IMR-90 (cell line): ENCODE measurements around the gene TTC28. TPM values are rescaled to one million over a fixed set of nuclear protein-coding genes. Genes with fewer than 3 reads are reported as not detected.

ENCODE experiments used
- ATAC-seq: fragments of 200-7000 bp; cut with Tn5 transposase; 2 replicates; pipeline ENCODE4 v1.9.1; 2020; ENCODE audit warnings: low read depth, mild to moderate bottlenecking, moderate library complexity
- BruUV-seq: library from RNA; stranded (reverse); fragments of 400-500 nt; replicated peaks from 2 replicates; lab custom pipeline; 2021; lab: Mats Ljungman, UMichigan
- CTCF ChIA-PET: fragments of 300-600 bp; formaldehyde crosslinking; extraction: SDS; loops from one replicate; lab custom pipeline; 2021; ENCODE audit warnings: antibody characterized with exemption; lab: Yijun Ruan, JAX
- POLR2A ChIA-PET: fragments of 300-600 bp; sonication (Branson Sonifier 250); formaldehyde crosslinking; loops from one replicate; lab custom pipeline; 2022; ENCODE audit warnings: antibody characterized with exemption; ENCODE audit not compliant: unreplicated experiment; lab: Charles Lee
- DNase-seq: peaks from one replicate; pipeline ENCODE4 v3.0.0; 2013
- H2AFZ ChIP-seq: replicated peaks from 2 replicates; pipeline ENCODE3; 2013; ENCODE audit warnings: low read length, mild to moderate bottlenecking; ENCODE audit not compliant: poor library complexity
- H2AK5ac ChIP-seq: 2 replicates; pipeline ENCODE4 v1.6.1; 2013; ENCODE audit warnings: low read depth, low read length, inconsistent platforms
- H2AK9ac ChIP-seq: replicated peaks from 2 replicates; pipeline ENCODE3; 2013; ENCODE audit warnings: mild to moderate bottlenecking, low read depth, low read length, moderate library complexity; ENCODE audit not compliant: poor library complexity
- H2BK120ac ChIP-seq: 2 replicates; pipeline ENCODE4 v1.6.1; 2013; ENCODE audit warnings: low read depth, low read length, inconsistent platforms
- H2BK15ac ChIP-seq: 3 replicates; pipeline ENCODE4 v1.6.1; 2013; ENCODE audit warnings: low read depth, low read length, inconsistent platforms
- H2BK20ac ChIP-seq: 2 replicates; pipeline ENCODE4 v1.6.1; 2013; ENCODE audit warnings: low read depth, mild to moderate bottlenecking, inconsistent platforms, low read length, moderate library complexity
- H2BK5ac ChIP-seq: 2 replicates; pipeline ENCODE4 v1.6.1; 2013; ENCODE audit warnings: mild to moderate bottlenecking, low read depth, low read length, inconsistent platforms; ENCODE audit not compliant: poor library complexity, severe bottlenecking
- H3K14ac ChIP-seq: replicated peaks from 2 replicates; pipeline ENCODE4 v1.6.1; 2013; ENCODE audit warnings: low read depth, low read length, inconsistent platforms
- H3K18ac ChIP-seq: 2 replicates; pipeline ENCODE4 v1.6.1; 2013; ENCODE audit warnings: low read depth, low read length, control low read depth
- H3K23ac ChIP-seq: 2 replicates; pipeline ENCODE4 v1.6.1; 2013; ENCODE audit warnings: low read depth, low read length, inconsistent platforms
- H3K27ac ChIP-seq: 2 replicates; pipeline ENCODE4 v1.5.1; 2013; ENCODE audit warnings: mild to moderate bottlenecking, control low read depth, low read length; ENCODE audit not compliant: insufficient read depth
- H3K27me3 ChIP-seq: 2 replicates; pipeline ENCODE4 v1.6.1; 2013; ENCODE audit warnings: low read length; ENCODE audit not compliant: control insufficient read depth, insufficient read depth
- H3K36me3 ChIP-seq: 2 replicates; pipeline ENCODE4 v1.6.1; 2013; ENCODE audit warnings: low read length, mixed read lengths; ENCODE audit not compliant: control insufficient read depth, insufficient read depth
- H3K4ac ChIP-seq: 2 replicates; pipeline ENCODE4 v1.6.1; 2013; ENCODE audit warnings: low read depth, low read length, inconsistent platforms
- H3K4me1 ChIP-seq: 2 replicates; pipeline ENCODE4 v1.6.1; 2013; ENCODE audit warnings: low read length, mixed read lengths; ENCODE audit not compliant: control insufficient read depth, insufficient read depth
- H3K4me2 ChIP-seq: 2 replicates; pipeline ENCODE4 v1.6.1; 2013; ENCODE audit warnings: low read depth, mild to moderate bottlenecking, control low read depth, low read length, moderate library complexity
- H3K4me3 ChIP-seq: 2 replicates; pipeline ENCODE4 v1.5.1; 2013; ENCODE audit warnings: low read depth, mild to moderate bottlenecking, control low read depth, low read length, moderate library complexity; ENCODE audit not compliant: insufficient read depth
- H3K56ac ChIP-seq: 2 replicates; pipeline ENCODE4 v1.6.1; 2013; ENCODE audit warnings: low read length, inconsistent platforms; ENCODE audit not compliant: insufficient read depth; ENCODE audit errors: extremely low read depth
- H3K79me1 ChIP-seq, 2 experiments: 2 replicates each; pipeline ENCODE4 v1.6.1; 2013; ENCODE audit warnings: low read length in 2 of 2, inconsistent platforms in 1 of 2, low read depth in 1 of 2
- H3K9ac ChIP-seq: 2 replicates; pipeline ENCODE4 v1.6.1; 2013; ENCODE audit warnings: low read depth, low read length, control low read depth
- H3K9me1 ChIP-seq: 2 replicates; pipeline ENCODE4 v1.6.1; 2013; ENCODE audit warnings: low read length, inconsistent platforms; ENCODE audit not compliant: insufficient read depth
- H3K9me3 ChIP-seq: 2 replicates; pipeline ENCODE4 v1.6.1; 2013; ENCODE audit warnings: low read length; ENCODE audit not compliant: control insufficient read depth, insufficient read depth
- H4K20me1 ChIP-seq: 2 replicates; pipeline ENCODE4 v1.6.1; 2013; ENCODE audit warnings: low read length, inconsistent platforms; ENCODE audit not compliant: insufficient read depth
- H4K5ac ChIP-seq: 2 replicates; pipeline ENCODE4 v1.6.1; 2013; ENCODE audit warnings: mild to moderate bottlenecking, low read depth, low read length, control low read depth
- H4K8ac ChIP-seq, 2 experiments: 2 replicates each; pipeline ENCODE4 v1.6.1; 2013; ENCODE audit warnings: low read depth in 2 of 2, low read length in 2 of 2, control low read depth in 1 of 2, inconsistent platforms in 1 of 2
- H4K91ac ChIP-seq: 2 replicates; pipeline ENCODE4 v1.6.1; 2013; ENCODE audit warnings: low read depth, low read length, inconsistent platforms; ENCODE audit not compliant: insufficient read depth
- BHLHE40 ChIP-seq: fragments of 150-350 bp; IDR thresholded peaks from 2 replicates; pipeline ENCODE4 v1.6.1; 2016; ENCODE audit warnings: mild to moderate bottlenecking, low read depth, low read length
- CEBPB ChIP-seq: IDR thresholded peaks from 2 replicates; pipeline ENCODE4 v1.6.1; 2012; ENCODE audit warnings: low read depth, low read length, improper control_type of control experiment
- CHD1 ChIP-seq: IDR thresholded peaks from 2 replicates; pipeline ENCODE4 v1.6.1; 2012; ENCODE audit warnings: low read depth, low read length, improper control_type of control experiment
- CTCF ChIP-seq: conservative IDR thresholded peaks from 2 replicates; pipeline ENCODE4 v1.5.1; 2012; ENCODE audit warnings: mild to moderate bottlenecking, low read depth, low read length, improper control_type of control experiment
- FOS ChIP-seq: fragments of 150-350 bp; IDR thresholded peaks from 2 replicates; pipeline ENCODE4 v1.6.1; 2016; ENCODE audit warnings: low read depth, low read length
- MAFK ChIP-seq: IDR thresholded peaks from 2 replicates; pipeline ENCODE4 v1.6.1; 2012; ENCODE audit warnings: low read depth, low read length, improper control_type of control experiment
- MAZ ChIP-seq: IDR thresholded peaks from 2 replicates; pipeline ENCODE4 v1.6.1; 2012; ENCODE audit warnings: low read depth, mild to moderate bottlenecking, low read length, improper control_type of control experiment, moderate library complexity, borderline replicate concordance
- MXI1 ChIP-seq: IDR thresholded peaks from 2 replicates; pipeline ENCODE4 v1.6.1; 2012; ENCODE audit warnings: low read depth, mild to moderate bottlenecking, low read length, moderate library complexity, borderline replicate concordance
- NFE2L2 ChIP-seq: fragments of 150-350 bp; IDR thresholded peaks from 2 replicates; pipeline ENCODE4 v1.6.1; 2016; ENCODE audit warnings: low read depth, mild to moderate bottlenecking, low read length
- POLR2A ChIP-seq: IDR thresholded peaks from 2 replicates; pipeline ENCODE4 v1.6.1; 2012; ENCODE audit warnings: mild to moderate bottlenecking, low read depth, low read length
- RAD21 ChIP-seq: IDR thresholded peaks from 2 replicates; pipeline ENCODE4 v1.6.1; 2012; ENCODE audit warnings: low read length, improper control_type of control experiment
- RCOR1 ChIP-seq: IDR thresholded peaks from 2 replicates; pipeline ENCODE4 v1.6.1; 2012; ENCODE audit warnings: mild to moderate bottlenecking, low read length, improper control_type of control experiment; ENCODE audit not compliant: insufficient replicate concordance
- RFX5 ChIP-seq: IDR thresholded peaks from 2 replicates; pipeline ENCODE4 v1.8.0; 2012; ENCODE audit warnings: low read depth, mild to moderate bottlenecking, low read length, moderate library complexity
- SMC3 ChIP-seq: fragments of 150-350 bp; IDR thresholded peaks from 2 replicates; pipeline ENCODE4 v1.6.1; 2016; ENCODE audit warnings: low read depth, mild to moderate bottlenecking, antibody characterized with exemption, low read length, moderate library complexity
- WGBS, 2 experiments: methylation state at CpG; one replicate each; pipeline versions ENCODE4 v1.1.5 to v1.1.7; 2013; ENCODE audit warnings: missing lambda C conversion rate in 2 of 2; ENCODE audit not compliant: insufficient read length in 1 of 2; ENCODE audit errors: extremely low coverage in 2 of 2; 5-methylcytosine and 5-hydroxymethylcytosine counted together
- dilution Hi-C: fragments of 300-500 bp; cut with HindIII; formaldehyde crosslinking; loops from one replicate; pipeline ENCODE4 v1.14.3; 2018; ENCODE audit warnings: low sequenced_read_pairs; ENCODE audit not compliant: unreplicated experiment
- in situ Hi-C: fragments of 300-500 bp; cut with MboI; formaldehyde crosslinking; loops from 3 replicates; pipeline ENCODE4 v1.14.3; 2019; ENCODE audit warnings: low sequenced_read_pairs, inconsistent platforms, mixed read lengths
- intact Hi-C: fragments of 100-400 bp; cut with micrococcal nuclease; formaldehyde crosslinking; loops from 2 replicates; pipeline ENCODE4 v1.10.0; 2022
- polyA plus RNA-seq, 3 experiments: library from polyadenylated mRNA; depleted of rRNA; stranded (reverse); fragments of >200 nt; gene quantifications; 2 replicates each; pipeline ENCODE4 v1.2.3, GENCODE V29; 2012; ENCODE audit warnings: low replicate concordance in 1 of 3
- total RNA-seq: library from RNA; depleted of rRNA; stranded (reverse); fragments of >200 nt; gene quantifications from 2 replicates; pipeline ENCODE4 v1.2.3, GENCODE V29; 2012
- TF ChIP-seq, protein P1 (sequence below): fragments of 150-350 bp; IDR thresholded peaks from 2 replicates; pipeline ENCODE4 v1.6.1; 2017; ENCODE audit warnings: mild to moderate bottlenecking, antibody characterized with exemption, low read length, low read depth
- TF ChIP-seq, protein P2 (sequence below): fragments of 150-350 bp; IDR thresholded peaks from 2 replicates; pipeline ENCODE4 v1.6.1; 2016; ENCODE audit warnings: low read depth, mild to moderate bottlenecking, low read length, moderate library complexity, borderline replicate concordance

Gene TTC28
- total and polyA plus RNA-seq, 2 of the 4 experiments (the other 2 are of a cell fraction), result 5.6 to 13.3 TPM

GRCh38 chr22:28425211-28425610 is 254.4 kb downstream of the TTC28 start:
- no TSS peak for BruUV-seq
- intact Hi-C loops, result no loop called here
- Histone ChIP-seq H2BK120ac (peak overlapping the region; percentile 65; the same call in 1 of the 2 replicates), H3K18ac (peak overlapping the region; percentile 92; the same call in 1 of the 2 replicates), H3K9me3 (no peaks in the 10 kb centered on the region), H3K79me1 (peaks cover 3 to 6% of the 10 kb centered on the region in 2 experiments; a peak in 2 of 4 replicates), H3K9ac (no peak overlapping the region), H2AK5ac (no peak overlapping the region), H2AFZ (no peak overlapping the region), H2BK20ac (0 out of 2 replicates have a peak overlapping the region, but pooled peaks have one; percentile 2), H2BK15ac (no peak overlapping the region; the same call in 2 of the 3 replicates), H4K8ac (0 out of 4 replicates have a peak overlapping the region, but pooled peaks of 1 of the 2 experiments have one; percentile 23), H3K4me1 (peaks cover 10% of the 10 kb centered on the region), H3K14ac (no peak overlapping the region), H4K91ac (no peak overlapping the region), H3K27me3 (no peaks in the 10 kb centered on the region), H2BK5ac (peak overlapping the region; percentile 7), H4K20me1 (peaks cover 10% of the 10 kb centered on the region; the same call in 1 of the 2 replicates), H2AK9ac (no peak overlapping the region), H3K23ac (no peak overlapping the region), H3K56ac (no peak overlapping the region), H4K5ac (peak overlapping the region; percentile 7), H3K4me2 (peak overlapping the region; percentile 14; the same call in 1 of the 2 replicates), H3K9me1 (peaks cover 8% of the 10 kb centered on the region), H3K36me3 (no peaks in the 10 kb centered on the region), H3K4me3 (no peak overlapping the region), H3K27ac (peak overlapping the region; percentile 94; the same call in 1 of the 2 replicates), H3K4ac (no peak overlapping the region)
- dilution Hi-C loops, result no loop called here
- peak; percentile 45 for ATAC-seq
- no peak for TF ChIP-seq CEBPB
- TF ChIP-seq CTCF, result no peak
- TF ChIP-seq MXI1, result no peak
- TF ChIP-seq, protein P1, sequence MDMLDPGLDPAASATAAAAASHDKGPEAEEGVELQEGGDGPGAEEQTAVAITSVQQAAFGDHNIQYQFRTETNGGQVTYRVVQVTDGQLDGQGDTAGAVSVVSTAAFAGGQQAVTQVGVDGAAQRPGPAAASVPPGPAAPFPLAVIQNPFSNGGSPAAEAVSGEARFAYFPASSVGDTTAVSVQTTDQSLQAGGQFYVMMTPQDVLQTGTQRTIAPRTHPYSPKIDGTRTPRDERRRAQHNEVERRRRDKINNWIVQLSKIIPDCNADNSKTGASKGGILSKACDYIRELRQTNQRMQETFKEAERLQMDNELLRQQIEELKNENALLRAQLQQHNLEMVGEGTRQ, result no peak
- no peak for TF ChIP-seq CHD1
- TF ChIP-seq BHLHE40, result no peak
- TF ChIP-seq RFX5, result no peak
- TF ChIP-seq, protein P2, sequence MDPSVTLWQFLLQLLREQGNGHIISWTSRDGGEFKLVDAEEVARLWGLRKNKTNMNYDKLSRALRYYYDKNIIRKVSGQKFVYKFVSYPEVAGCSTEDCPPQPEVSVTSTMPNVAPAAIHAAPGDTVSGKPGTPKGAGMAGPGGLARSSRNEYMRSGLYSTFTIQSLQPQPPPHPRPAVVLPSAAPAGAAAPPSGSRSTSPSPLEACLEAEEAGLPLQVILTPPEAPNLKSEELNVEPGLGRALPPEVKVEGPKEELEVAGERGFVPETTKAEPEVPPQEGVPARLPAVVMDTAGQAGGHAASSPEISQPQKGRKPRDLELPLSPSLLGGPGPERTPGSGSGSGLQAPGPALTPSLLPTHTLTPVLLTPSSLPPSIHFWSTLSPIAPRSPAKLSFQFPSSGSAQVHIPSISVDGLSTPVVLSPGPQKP, result no peak
- TF ChIP-seq MAFK, result no peak
- TF ChIP-seq SMC3, result no peak
- TF ChIP-seq FOS, result no peak
- no peak for TF ChIP-seq MAZ
- TF ChIP-seq POLR2A, result no peak
- no peak for TF ChIP-seq RCOR1
- TF ChIP-seq RAD21, result no peak
- no peak for TF ChIP-seq NFE2L2
- WGBS, 2 experiments, result no CpG with 5 or more reads among the region's 2 CpGs
- POLR2A ChIA-PET, result no interaction called here
- no peak for DNase-seq
- CTCF ChIA-PET, result no interaction called here
- in situ Hi-C loops, result loop anchor here (25.0 kb wide), 1 partner anchor 363 kb away; no protein-coding TSS in a partner anchor
